SU-DHL-6 (cell line): ENCODE results near the gene CPPED1.

Source experiments
- EZH2phosphoT487 ChIP-seq: fragments of 200-600 bp; sonication (generic), shearing (Covaris generic); conservative IDR thresholded peaks from 2 replicates; pipeline ENCODE4 v1.6.1; 2018; ENCODE audit warnings: mild to moderate bottlenecking, antibody characterized with exemption, low read length, moderate library complexity, mixed read lengths
- TF ChIP-seq, protein P1 (sequence below): fragments of 200-600 bp; sonication (generic); IDR thresholded peaks from one replicate; pipeline ENCODE4 v1.5.1; 2017; ENCODE audit warnings: antibody characterized with exemption, mild to moderate bottlenecking, low read length, moderate library complexity; ENCODE audit not compliant: insufficient read depth, poor library complexity, severe bottlenecking

DNA sequence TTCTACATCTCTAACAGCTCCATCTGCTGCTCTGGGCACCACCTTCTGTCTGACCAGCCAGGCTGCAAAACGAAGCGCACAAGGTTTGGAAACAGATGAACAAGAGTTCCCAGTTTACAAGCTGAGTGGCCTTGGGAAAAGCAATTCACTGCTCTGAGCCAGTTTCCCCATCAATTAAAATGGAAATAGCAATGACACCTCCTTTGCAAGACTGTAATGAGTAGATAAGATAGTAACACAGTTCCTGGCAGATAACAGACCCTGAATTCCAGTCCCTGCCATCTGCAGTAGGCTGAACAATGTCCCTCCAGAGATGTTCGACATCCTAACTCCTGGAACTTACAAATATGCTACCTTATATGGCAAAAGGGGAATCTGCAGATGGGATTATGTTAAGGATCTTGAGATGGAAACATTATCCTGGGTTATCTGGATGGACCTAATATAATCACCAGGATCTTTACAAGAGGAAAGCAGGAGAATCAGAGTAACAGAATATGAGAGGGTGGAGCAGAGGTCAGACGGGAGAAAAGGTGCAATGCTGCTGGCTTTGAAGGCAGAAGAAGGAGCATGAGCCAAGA is 27.9 kb downstream of the CPPED1 start:
- TF ChIP-seq, protein P1, sequence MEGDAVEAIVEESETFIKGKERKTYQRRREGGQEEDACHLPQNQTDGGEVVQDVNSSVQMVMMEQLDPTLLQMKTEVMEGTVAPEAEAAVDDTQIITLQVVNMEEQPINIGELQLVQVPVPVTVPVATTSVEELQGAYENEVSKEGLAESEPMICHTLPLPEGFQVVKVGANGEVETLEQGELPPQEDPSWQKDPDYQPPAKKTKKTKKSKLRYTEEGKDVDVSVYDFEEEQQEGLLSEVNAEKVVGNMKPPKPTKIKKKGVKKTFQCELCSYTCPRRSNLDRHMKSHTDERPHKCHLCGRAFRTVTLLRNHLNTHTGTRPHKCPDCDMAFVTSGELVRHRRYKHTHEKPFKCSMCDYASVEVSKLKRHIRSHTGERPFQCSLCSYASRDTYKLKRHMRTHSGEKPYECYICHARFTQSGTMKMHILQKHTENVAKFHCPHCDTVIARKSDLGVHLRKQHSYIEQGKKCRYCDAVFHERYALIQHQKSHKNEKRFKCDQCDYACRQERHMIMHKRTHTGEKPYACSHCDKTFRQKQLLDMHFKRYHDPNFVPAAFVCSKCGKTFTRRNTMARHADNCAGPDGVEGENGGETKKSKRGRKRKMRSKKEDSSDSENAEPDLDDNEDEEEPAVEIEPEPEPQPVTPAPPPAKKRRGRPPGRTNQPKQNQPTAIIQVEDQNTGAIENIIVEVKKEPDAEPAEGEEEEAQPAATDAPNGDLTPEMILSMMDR = no peak
- no peak for TF ChIP-seq EZH2phosphoT487
